ENCODE measurements around the gene EPN3.

DNA sequence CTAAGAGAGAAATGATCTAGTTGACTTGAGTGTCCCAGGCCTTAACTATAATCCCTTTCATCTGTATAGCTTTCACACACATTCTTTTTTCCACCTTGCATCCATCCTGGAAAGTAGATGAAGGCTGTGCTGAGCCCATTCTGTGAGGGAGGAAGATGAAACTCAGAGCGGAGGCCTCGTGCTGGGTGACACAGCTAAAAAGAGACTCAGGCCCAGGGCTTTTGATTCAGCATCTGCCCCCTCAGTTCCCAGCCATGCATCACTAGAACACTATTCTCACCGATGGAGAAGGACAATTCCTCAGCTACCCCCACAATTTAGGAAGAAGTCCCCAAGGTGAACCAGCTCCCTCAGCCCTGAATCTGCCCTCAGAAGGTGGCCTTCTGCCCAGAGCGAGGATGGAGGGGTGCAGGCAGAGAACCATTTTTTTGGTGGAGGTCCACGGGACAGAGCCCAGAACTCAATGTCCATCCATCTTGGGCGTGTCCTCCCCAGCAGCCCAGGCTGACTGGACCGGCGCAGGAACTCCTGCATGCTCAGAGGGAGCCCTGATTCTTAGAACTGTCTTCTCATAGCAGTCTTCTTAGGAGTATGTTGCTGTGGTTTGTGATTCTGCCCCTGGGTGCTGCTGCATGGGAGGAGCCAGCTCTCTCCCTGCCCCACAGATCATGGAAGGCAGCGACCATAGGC lies 30.1 kb upstream of the EPN3 start:
- TF ChIP-seq, protein P1, sequence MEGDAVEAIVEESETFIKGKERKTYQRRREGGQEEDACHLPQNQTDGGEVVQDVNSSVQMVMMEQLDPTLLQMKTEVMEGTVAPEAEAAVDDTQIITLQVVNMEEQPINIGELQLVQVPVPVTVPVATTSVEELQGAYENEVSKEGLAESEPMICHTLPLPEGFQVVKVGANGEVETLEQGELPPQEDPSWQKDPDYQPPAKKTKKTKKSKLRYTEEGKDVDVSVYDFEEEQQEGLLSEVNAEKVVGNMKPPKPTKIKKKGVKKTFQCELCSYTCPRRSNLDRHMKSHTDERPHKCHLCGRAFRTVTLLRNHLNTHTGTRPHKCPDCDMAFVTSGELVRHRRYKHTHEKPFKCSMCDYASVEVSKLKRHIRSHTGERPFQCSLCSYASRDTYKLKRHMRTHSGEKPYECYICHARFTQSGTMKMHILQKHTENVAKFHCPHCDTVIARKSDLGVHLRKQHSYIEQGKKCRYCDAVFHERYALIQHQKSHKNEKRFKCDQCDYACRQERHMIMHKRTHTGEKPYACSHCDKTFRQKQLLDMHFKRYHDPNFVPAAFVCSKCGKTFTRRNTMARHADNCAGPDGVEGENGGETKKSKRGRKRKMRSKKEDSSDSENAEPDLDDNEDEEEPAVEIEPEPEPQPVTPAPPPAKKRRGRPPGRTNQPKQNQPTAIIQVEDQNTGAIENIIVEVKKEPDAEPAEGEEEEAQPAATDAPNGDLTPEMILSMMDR (IDR thresholded peaks at IDR 0.05), result no peak
- TF ChIP-seq EZH2 (IDR thresholded peaks at IDR 0.05; ENCODE audit: borderline replicate concordance, insufficient read depth, low read depth, low read length, poor library complexity, severe bottlenecking), result no peak

Measured in B cell (primary cell).